HAP-1 (cell line): ENCODE measurements around the gene BRWD1.
"Not testable (repeated sequence)": the region's sequence is repeated elsewhere in the genome, so short reads cannot be mapped to it uniquely, and the experiment has no call there.

Experiments
- DNase-seq, 2 experiments: peaks; one replicate each; pipeline ENCODE4 v3.0.0-alpha.2; 2016 to 2020; ENCODE audit warnings: low spot score in 2 of 2
- H3K27me3 ChIP-seq: fragments of 250-450 bp; sonication (Bioruptor Pico); 2 replicates; pipeline ENCODE4 v1.5.1; 2020; ENCODE audit warnings: low read depth, mild to moderate bottlenecking, moderate library complexity
- H3K36me3 ChIP-seq: fragments of 250-450 bp; sonication (Bioruptor Pico); replicated peaks from 2 replicates; pipeline ENCODE4 v1.5.1; 2020; ENCODE audit warnings: mild to moderate bottlenecking
- H3K4me1 ChIP-seq: fragments of 250-450 bp; sonication (Bioruptor Pico); 2 replicates; pipeline ENCODE4 v1.5.1; 2020; ENCODE audit warnings: mild to moderate bottlenecking
- H3K4me3 ChIP-seq: fragments of 250-450 bp; sonication (Bioruptor Pico); 2 replicates; pipeline ENCODE4 v1.5.1; 2020; ENCODE audit warnings: mild to moderate bottlenecking, moderate library complexity
- H3K9me3 ChIP-seq: fragments of 250-450 bp; sonication (Bioruptor Pico); 2 replicates; pipeline ENCODE4 v1.5.1; 2020; ENCODE audit warnings: mild to moderate bottlenecking, moderate library complexity
- in situ Hi-C: fragments of 300-500 bp; cut with MboI; formaldehyde crosslinking; loops from 3 replicates; pipeline ENCODE4 v1.14.3; 2020; ENCODE audit warnings: low sequenced_read_pairs, inconsistent platforms, mixed read lengths

BRWD1 gene

GRCh38 chr21:39288987-39289386, 24.4 kb downstream of the BRWD1 start:
- in situ Hi-C loops: no loop called here
- Histone ChIP-seq H3K4me3 (no peak overlapping the region), H3K36me3 (peaks cover 48% of the 10 kb centered on the region), H3K27me3 (no peaks in the 10 kb centered on the region), H3K4me1 (peaks cover 11% of the 10 kb centered on the region), H3K9me3 (no peaks in the 10 kb centered on the region)
- DNase-seq: no peak

DNA sequence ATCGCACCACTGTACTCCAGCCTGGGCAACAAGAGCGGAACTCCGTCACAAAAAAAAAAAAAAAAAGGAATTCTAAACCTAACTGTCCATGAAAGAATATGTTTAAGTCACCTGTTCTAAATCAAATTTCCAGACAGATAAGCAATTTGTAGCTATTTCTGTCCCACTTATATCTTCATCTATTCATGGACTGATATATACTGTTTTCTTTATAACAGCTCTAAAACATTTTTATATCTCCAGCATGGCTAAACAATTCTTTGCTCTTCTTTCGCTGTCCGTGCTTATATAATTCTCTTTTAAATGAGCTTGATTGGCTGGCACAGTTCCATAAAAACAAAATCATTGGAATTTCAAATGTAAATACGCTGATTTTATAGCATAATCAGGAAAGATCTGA, 30.5 kb downstream of the BRWD1 start:
- in situ Hi-C loops: no loop called here
- Histone ChIP-seq H3K4me1 (peaks cover 15% of the 10 kb centered on the region), H3K36me3 (peaks cover 22% of the 10 kb centered on the region), H3K4me3 (no peak overlapping the region), H3K27me3 (no peaks in the 10 kb centered on the region), H3K9me3 (no peaks in the 10 kb centered on the region)
- DNase-seq: no peak

- DNase-seq: no peak
- no peak overlapping the region for H3K4me3 ChIP-seq
- H3K36me3 ChIP-seq: peaks cover 18% of the 10 kb centered on the region
- no peaks in the 10 kb centered on the region for H3K27me3 ChIP-seq
- in situ Hi-C loops: no loop called here
- H3K4me1 ChIP-seq: peaks cover 13% of the 10 kb centered on the region
- H3K9me3 ChIP-seq: no peaks in the 10 kb centered on the region
Observed at GRCh38 chr21:39281853-39282252, 31.6 kb downstream of the BRWD1 start.

- DNase-seq: no peak
- Histone ChIP-seq H3K36me3 (peaks cover 22% of the 10 kb centered on the region), H3K4me1 (peaks cover 13% of the 10 kb centered on the region), H3K27me3 (no peaks in the 10 kb centered on the region), H3K4me3 (no peak overlapping the region), H3K9me3 (no peaks in the 10 kb centered on the region)
- in situ Hi-C loops: no loop called here
Observed at GRCh38 chr21:39281207-39281606, 32.2 kb downstream of the BRWD1 start.

GRCh38 chr21:39269620-39270019, 43.8 kb downstream of the BRWD1 start:
- no peak for DNase-seq
- H3K4me3 ChIP-seq: no peak overlapping the region
- H3K27me3 ChIP-seq: no peaks in the 10 kb centered on the region
- no peaks in the 10 kb centered on the region for H3K4me1 ChIP-seq
- in situ Hi-C loops: no loop called here
- no peaks in the 10 kb centered on the region for H3K9me3 ChIP-seq
- peaks cover 47% of the 10 kb centered on the region for H3K36me3 ChIP-seq

GRCh38 chr21:39265603-39266002, 47.8 kb downstream of the BRWD1 start:
- H3K4me1 ChIP-seq: no peaks in the 10 kb centered on the region
- peaks cover 49% of the 10 kb centered on the region for H3K36me3 ChIP-seq
- in situ Hi-C loops: no loop called here
- DNase-seq: no peak
- no peaks in the 10 kb centered on the region for H3K9me3 ChIP-seq
- H3K27me3 ChIP-seq: no peaks in the 10 kb centered on the region
- no peak overlapping the region for H3K4me3 ChIP-seq

DNA sequence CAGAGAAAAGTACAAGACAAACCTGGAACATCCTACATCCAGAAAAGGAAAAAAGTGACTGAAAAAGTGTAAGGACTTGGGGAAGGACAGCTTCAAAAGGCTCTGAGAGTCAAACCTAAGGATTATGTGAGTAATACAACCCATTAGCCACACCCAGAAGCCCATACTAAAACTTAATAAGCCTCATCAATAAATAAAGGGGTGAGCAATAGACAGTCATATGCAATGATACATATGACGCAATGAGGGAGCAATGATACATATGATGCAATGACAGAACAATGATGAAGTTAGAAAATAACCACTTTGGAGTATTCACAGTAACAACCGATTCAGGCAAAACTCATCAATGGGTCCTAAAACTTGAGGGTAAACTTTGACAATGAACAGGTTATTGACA, 50.1 kb downstream of the BRWD1 start:
- Histone ChIP-seq H3K4me3 (no peak overlapping the region), H3K27me3 (no peaks in the 10 kb centered on the region), H3K9me3 (no peaks in the 10 kb centered on the region), H3K36me3 (peaks cover 32% of the 10 kb centered on the region), H3K4me1 (peaks cover 6% of the 10 kb centered on the region)
- no peak for DNase-seq
- in situ Hi-C loops: no loop called here

GRCh38 chr21:39258207-39258606, 55.2 kb downstream of the BRWD1 start:
- no peaks in the 10 kb centered on the region for H3K27me3 ChIP-seq
- peaks cover 11% of the 10 kb centered on the region for H3K36me3 ChIP-seq
- H3K4me3 ChIP-seq: no peak overlapping the region
- H3K4me1 ChIP-seq: peaks cover 12% of the 10 kb centered on the region
- in situ Hi-C loops: no loop called here
- no peaks in the 10 kb centered on the region for H3K9me3 ChIP-seq
- peak in 1 of 2 experiments; percentile 29 for DNase-seq

GRCh38 chr21:39251326-39251725, 62.1 kb downstream of the BRWD1 start:
- no peak overlapping the region for H3K4me3 ChIP-seq

GRCh38 chr21:39238275-39238674, 75.2 kb downstream of the BRWD1 start:
- Histone ChIP-seq H3K4me3 (no peak overlapping the region), H3K36me3 (peaks cover 30% of the 10 kb centered on the region), H3K9me3 (no peaks in the 10 kb centered on the region), H3K27me3 (no peaks in the 10 kb centered on the region), H3K4me1 (no peaks in the 10 kb centered on the region)
- in situ Hi-C loops: no loop called here
- no peak for DNase-seq

More at GRCh38 chr21:39251326-39251725, 62.1 kb downstream of the BRWD1 start:
- in situ Hi-C loops: no loop called here
- DNase-seq: no peak
- no peaks in the 10 kb centered on the region for H3K4me1 ChIP-seq
- no peaks in the 10 kb centered on the region for H3K27me3 ChIP-seq
- peaks cover 34% of the 10 kb centered on the region for H3K36me3 ChIP-seq
- H3K9me3 ChIP-seq: no peaks in the 10 kb centered on the region

GRCh38 chr21:39232861-39233291, 80.6 kb downstream of the BRWD1 start:
- H3K4me3 ChIP-seq: no peak overlapping the region
- no peaks in the 10 kb centered on the region for H3K4me1 ChIP-seq
- peaks cover 47% of the 10 kb centered on the region for H3K36me3 ChIP-seq
- no peaks in the 10 kb centered on the region for H3K27me3 ChIP-seq
- no peak for DNase-seq
- H3K9me3 ChIP-seq: no peaks in the 10 kb centered on the region
- in situ Hi-C loops: no loop called here

GRCh38 chr21:39224930-39225329, 88.5 kb downstream of the BRWD1 start:
- DNase-seq: no peak
- Histone ChIP-seq H3K4me3 (no peak overlapping the region), H3K36me3 (peaks cover 19% of the 10 kb centered on the region), H3K4me1 (no peaks in the 10 kb centered on the region), H3K27me3 (no peaks in the 10 kb centered on the region), H3K9me3 (no peaks in the 10 kb centered on the region)
- in situ Hi-C loops: no loop called here

GRCh38 chr21:39221997-39222486, 91.4 kb downstream of the BRWD1 start:
- H3K4me1 ChIP-seq: no peaks in the 10 kb centered on the region
- no peaks in the 10 kb centered on the region for H3K9me3 ChIP-seq
- peaks cover 13% of the 10 kb centered on the region for H3K36me3 ChIP-seq
- H3K4me3 ChIP-seq: no peak overlapping the region
- no peak for DNase-seq
- in situ Hi-C loops: no loop called here
- no peaks in the 10 kb centered on the region for H3K27me3 ChIP-seq

GRCh38 chr21:39221282-39221996, 92.0 kb downstream of the BRWD1 start:
- no peaks in the 10 kb centered on the region for H3K9me3 ChIP-seq
- H3K27me3 ChIP-seq: no peaks in the 10 kb centered on the region
- DNase-seq: no peak
- H3K36me3 ChIP-seq: peaks cover 13% of the 10 kb centered on the region
- H3K4me3 ChIP-seq: no peak overlapping the region
- H3K4me1 ChIP-seq: no peaks in the 10 kb centered on the region
- in situ Hi-C loops: no loop called here

GRCh38 chr21:39220875-39221274, 92.6 kb downstream of the BRWD1 start:
- H3K4me1 ChIP-seq, H3K4me3 ChIP-seq, in situ Hi-C loops, DNase-seq, H3K27me3 ChIP-seq, H3K9me3 ChIP-seq: not testable (repeated sequence)
- peaks cover 13% of the 10 kb centered on the region for H3K36me3 ChIP-seq
